Fibroblast of mammary gland (primary cell): ENCODE measurements around the gene NFU1.
A peak's percentile ranks its signal among the peaks of the same experiment; 100 is the strongest.

Experiments
- DNase-seq: peaks from one replicate; pipeline ENCODE4 v3.0.0-alpha.2; 2010; ENCODE audit warnings: low read depth
- H3K4me3 ChIP-seq: 2 replicates; pipeline ENCODE4 v1.5.1; 2011; ENCODE audit warnings: low read depth, mild to moderate bottlenecking, low read length, moderate library complexity; ENCODE audit not compliant: control insufficient read depth
- TF ChIP-seq, protein P1 (sequence below): conservative IDR thresholded peaks from 2 replicates; pipeline ENCODE4 v1.5.1; 2011; ENCODE audit warnings: low read depth, low read length, inconsistent platforms; ENCODE audit not compliant: control insufficient read depth, insufficient read depth

The NFU1 gene

GRCh38 chr2:69376403-69376802 lies 60.8 kb downstream of the NFU1 start:
- H3K4me3 ChIP-seq = no peak overlapping the region
- no peak for DNase-seq
- TF ChIP-seq, protein P1, sequence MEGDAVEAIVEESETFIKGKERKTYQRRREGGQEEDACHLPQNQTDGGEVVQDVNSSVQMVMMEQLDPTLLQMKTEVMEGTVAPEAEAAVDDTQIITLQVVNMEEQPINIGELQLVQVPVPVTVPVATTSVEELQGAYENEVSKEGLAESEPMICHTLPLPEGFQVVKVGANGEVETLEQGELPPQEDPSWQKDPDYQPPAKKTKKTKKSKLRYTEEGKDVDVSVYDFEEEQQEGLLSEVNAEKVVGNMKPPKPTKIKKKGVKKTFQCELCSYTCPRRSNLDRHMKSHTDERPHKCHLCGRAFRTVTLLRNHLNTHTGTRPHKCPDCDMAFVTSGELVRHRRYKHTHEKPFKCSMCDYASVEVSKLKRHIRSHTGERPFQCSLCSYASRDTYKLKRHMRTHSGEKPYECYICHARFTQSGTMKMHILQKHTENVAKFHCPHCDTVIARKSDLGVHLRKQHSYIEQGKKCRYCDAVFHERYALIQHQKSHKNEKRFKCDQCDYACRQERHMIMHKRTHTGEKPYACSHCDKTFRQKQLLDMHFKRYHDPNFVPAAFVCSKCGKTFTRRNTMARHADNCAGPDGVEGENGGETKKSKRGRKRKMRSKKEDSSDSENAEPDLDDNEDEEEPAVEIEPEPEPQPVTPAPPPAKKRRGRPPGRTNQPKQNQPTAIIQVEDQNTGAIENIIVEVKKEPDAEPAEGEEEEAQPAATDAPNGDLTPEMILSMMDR = no peak

GRCh38 chr2:69375494-69376353 lies 61.5 kb downstream of the NFU1 start:
- TF ChIP-seq, protein P1 = peak; percentile 66
- DNase-seq = peak; percentile 53
- no peak overlapping the region for H3K4me3 ChIP-seq

- DNase-seq = no peak
- no peak overlapping the region for H3K4me3 ChIP-seq
- TF ChIP-seq, protein P1 = no peak
These were observed 64.5 kb downstream of the NFU1 start for GRCh38 chr2:69372767-69373166.

- no peak for DNase-seq
- TF ChIP-seq, protein P1 = no peak
- no peak overlapping the region for H3K4me3 ChIP-seq
These were observed 67.4 kb downstream of the NFU1 start for GRCh38 chr2:69369802-69370201.

GRCh38 chr2:69368588-69368987 lies 68.6 kb downstream of the NFU1 start:
- H3K4me3 ChIP-seq = no peak overlapping the region
- TF ChIP-seq, protein P1 = no peak
- DNase-seq = no peak

- no peak overlapping the region for H3K4me3 ChIP-seq
- TF ChIP-seq, protein P1 = no peak
- DNase-seq = no peak
These were observed 77.9 kb downstream of the NFU1 start for GRCh38 chr2:69359371-69359770.
